ENCODE measurements around the gene EIF2S3B. TPM values are rescaled to one million over a fixed set of nuclear protein-coding genes. Genes with fewer than 3 reads are reported as not detected.

The EIF2S3B gene
- total RNA-seq, 1 donor from 2014 or later: 1.8 TPM

- Histone ChIP-seq H3K79me2 (ENCODE audit: low read depth) (no peaks in the 10 kb centered on the region), H2AFZ (replicated peaks) (peak overlapping the region; percentile 29), H3K9me3 (ENCODE audit: low read depth) (no peaks in the 10 kb centered on the region), H3K4me3 (no peak overlapping the region), H3K27ac (no peak overlapping the region), H3K4me1 (no peaks in the 10 kb centered on the region), H3K4me2 (no peak overlapping the region), H4K20me1 (ENCODE audit: low read depth) (no peaks in the 10 kb centered on the region), H3K36me3 (no peaks in the 10 kb centered on the region), H3F3A (ENCODE audit: low read depth) (no peaks in the 10 kb centered on the region), H3K9ac (no peak overlapping the region), H3K27me3 (no peaks in the 10 kb centered on the region)
- Mint-ChIP-seq H3K4me1 (peaks cover 6% of the 10 kb centered on the region), H3K27me3 (ENCODE audit: insufficient read depth, low read depth) (no peaks in the 10 kb centered on the region), H3K27ac (peak overlapping the region; percentile 77), H3K4me3 (no peak overlapping the region), H3K9me3 (peaks cover 2% of the 10 kb centered on the region), H3K36me3 (no peaks in the 10 kb centered on the region)
- TF ChIP-seq EZH2 (IDR thresholded peaks at IDR 0.05): no peak
- no peak for TF ChIP-seq EZH2phosphoT487 (IDR thresholded peaks at IDR 0.05)
- no peak for TF ChIP-seq CTCF (IDR thresholded peaks at IDR 0.05)
- DNase-seq (ENCODE audit: low spot score): no peak
Observed at GRCh38 chr12:10554228-10554755, 48.6 kb downstream of the EIF2S3B start.

- peak overlapping the region; percentile 29 for H2AFZ ChIP-seq (replicated peaks)
Observed at GRCh38 chr12:10554756-10555481, 49.2 kb downstream of the EIF2S3B start.

GRCh38 chr12:10557329-10557728, 51.6 kb downstream of the EIF2S3B start:
- Histone ChIP-seq H4K20me1 (ENCODE audit: low read depth) (no peaks in the 10 kb centered on the region), H3K4me1 (no peaks in the 10 kb centered on the region), H3K4me3 (no peak overlapping the region), H3K36me3 (no peaks in the 10 kb centered on the region), H3K27me3 (no peaks in the 10 kb centered on the region), H3F3A (ENCODE audit: low read depth) (no peaks in the 10 kb centered on the region), H2AFZ (replicated peaks) (peak overlapping the region; percentile 52), H3K27ac (no peak overlapping the region), H3K79me2 (ENCODE audit: low read depth) (no peaks in the 10 kb centered on the region), H3K4me2 (no peak overlapping the region), H3K9ac (no peak overlapping the region), H3K9me3 (ENCODE audit: low read depth) (no peaks in the 10 kb centered on the region)
- TF ChIP-seq EZH2 (IDR thresholded peaks at IDR 0.05) (no peak), CTCF (IDR thresholded peaks at IDR 0.05) (no peak), EZH2phosphoT487 (IDR thresholded peaks at IDR 0.05) (no peak)
- Mint-ChIP-seq H3K27ac (no peak overlapping the region), H3K4me1 (peaks cover 6% of the 10 kb centered on the region), H3K27me3 (ENCODE audit: insufficient read depth, low read depth) (no peaks in the 10 kb centered on the region), H3K9me3 (peaks cover 2% of the 10 kb centered on the region), H3K4me3 (no peak overlapping the region), H3K36me3 (no peaks in the 10 kb centered on the region)
- DNase-seq (ENCODE audit: low spot score): no peak

More at GRCh38 chr12:10554756-10555481, 49.2 kb downstream of the EIF2S3B start:
- Histone ChIP-seq H3K79me2 (ENCODE audit: low read depth) (no peaks in the 10 kb centered on the region), H3K27me3 (no peaks in the 10 kb centered on the region), H4K20me1 (ENCODE audit: low read depth) (no peaks in the 10 kb centered on the region), H3F3A (ENCODE audit: low read depth) (no peaks in the 10 kb centered on the region), H3K4me3 (no peak overlapping the region), H3K36me3 (no peaks in the 10 kb centered on the region), H3K9ac (no peak overlapping the region), H3K4me1 (no peaks in the 10 kb centered on the region), H3K4me2 (no peak overlapping the region), H3K27ac (no peak overlapping the region), H3K9me3 (ENCODE audit: low read depth) (no peaks in the 10 kb centered on the region)
- TF ChIP-seq EZH2 (IDR thresholded peaks at IDR 0.05) (no peak), EZH2phosphoT487 (IDR thresholded peaks at IDR 0.05) (no peak), CTCF (IDR thresholded peaks at IDR 0.05) (no peak)
- peak overlapping the region; percentile 77 for H3K27ac Mint-ChIP-seq
- peaks cover 2% of the 10 kb centered on the region for H3K9me3 Mint-ChIP-seq
- no peak for DNase-seq (ENCODE audit: low spot score)
- H3K27me3 Mint-ChIP-seq (ENCODE audit: insufficient read depth, low read depth): no peaks in the 10 kb centered on the region
- no peaks in the 10 kb centered on the region for H3K36me3 Mint-ChIP-seq
- peaks cover 6% of the 10 kb centered on the region for H3K4me1 Mint-ChIP-seq
- H3K4me3 Mint-ChIP-seq: no peak overlapping the region
